Vagina (tissue), 2 donors: ENCODE measurements around the gene COMMD6.

Source experiments
- POLR2A ChIP-seq, 2 donors: fragments of 450-650 bp; IDR thresholded peaks; one replicate each; pipeline ENCODE4 v1.6.1; 2017; ENCODE audit warnings: antibody characterized with exemption in 2 of 2, mild to moderate bottlenecking in 2 of 2, moderate library complexity in 2 of 2
- POLR2AphosphoS5 ChIP-seq, 2 donors: sonication (generic); formaldehyde crosslinking; IDR thresholded peaks; one replicate each; pipeline ENCODE4 v1.9.0; 2017; ENCODE audit warnings: antibody characterized with exemption in 2 of 2, mild to moderate bottlenecking in 2 of 2, low read depth in 1 of 2; ENCODE audit not compliant: insufficient read depth in 1 of 2

- TF ChIP-seq POLR2A (IDR thresholded peaks at IDR 0.05) (no peak), POLR2AphosphoS5 (IDR thresholded peaks at IDR 0.05; ENCODE audit: insufficient read depth in 1 of 2, low read depth in 1 of 2) (peak; percentile 71 to 80)
Observed at GRCh38 chr13:75482070-75482819, 55.4 kb downstream of the COMMD6 start, which contains the start of gene TBC1D4.
